Right lobe of liver (tissue), 4 donors: Measurements from ENCODE around the gene C11orf71.

Experiments
- POLR2A ChIP-seq: fragments of 450-650 bp; IDR thresholded peaks from one replicate; pipeline ENCODE4 v1.6.1; 2017; ENCODE audit warnings: antibody characterized with exemption, mild to moderate bottlenecking
- TF ChIP-seq, protein P1 (sequence below), 4 donors: fragments of 200-600 bp in 3 of 4; fragments of 450-650 bp in 1 of 4; IDR thresholded peaks; one replicate each; pipeline versions ENCODE4 v1.5.1 to v1.8.0; 2016 to 2022; ENCODE audit warnings: antibody characterized with exemption in 4 of 4, mild to moderate bottlenecking in 2 of 4
- donor health status: DM: no; HTN: no; CAD: no.
- donor health status: DM: no; HTN: no; CAD: no.
- donor health status: DM: no; HTN: yes; CAD: no.

DNA sequence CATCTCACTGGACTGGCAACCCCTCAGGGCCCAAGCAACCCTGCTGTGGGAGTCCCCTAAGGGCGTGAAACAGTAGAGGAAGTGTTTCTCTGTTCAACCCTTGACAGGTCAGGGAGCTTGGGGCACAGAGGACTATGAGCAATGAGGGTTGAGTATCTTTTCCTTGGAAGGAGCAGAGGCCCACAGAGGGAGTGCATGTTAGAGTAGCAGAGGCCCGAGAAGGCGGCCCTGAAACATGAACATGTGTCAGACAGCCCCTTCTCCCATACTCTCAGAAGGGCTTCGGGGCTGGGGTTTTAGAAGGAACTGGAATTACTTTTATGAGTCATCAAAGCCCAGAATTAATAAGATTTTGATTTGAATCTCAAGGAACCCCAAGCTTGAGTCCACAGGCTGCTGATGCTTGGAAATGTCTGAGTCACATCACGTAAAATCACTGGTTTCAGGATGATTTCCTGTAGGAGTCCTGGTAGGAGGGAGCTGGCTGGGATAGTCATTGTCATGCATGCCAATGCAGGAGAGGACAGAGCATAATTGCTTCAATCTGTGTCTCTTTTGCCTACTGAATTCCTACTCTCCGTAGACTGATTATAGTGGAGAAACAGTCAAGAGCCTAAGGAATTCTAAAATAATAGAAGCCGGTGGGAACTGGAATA is 22.6 kb downstream of the C11orf71 start:
- TF ChIP-seq, protein P1, sequence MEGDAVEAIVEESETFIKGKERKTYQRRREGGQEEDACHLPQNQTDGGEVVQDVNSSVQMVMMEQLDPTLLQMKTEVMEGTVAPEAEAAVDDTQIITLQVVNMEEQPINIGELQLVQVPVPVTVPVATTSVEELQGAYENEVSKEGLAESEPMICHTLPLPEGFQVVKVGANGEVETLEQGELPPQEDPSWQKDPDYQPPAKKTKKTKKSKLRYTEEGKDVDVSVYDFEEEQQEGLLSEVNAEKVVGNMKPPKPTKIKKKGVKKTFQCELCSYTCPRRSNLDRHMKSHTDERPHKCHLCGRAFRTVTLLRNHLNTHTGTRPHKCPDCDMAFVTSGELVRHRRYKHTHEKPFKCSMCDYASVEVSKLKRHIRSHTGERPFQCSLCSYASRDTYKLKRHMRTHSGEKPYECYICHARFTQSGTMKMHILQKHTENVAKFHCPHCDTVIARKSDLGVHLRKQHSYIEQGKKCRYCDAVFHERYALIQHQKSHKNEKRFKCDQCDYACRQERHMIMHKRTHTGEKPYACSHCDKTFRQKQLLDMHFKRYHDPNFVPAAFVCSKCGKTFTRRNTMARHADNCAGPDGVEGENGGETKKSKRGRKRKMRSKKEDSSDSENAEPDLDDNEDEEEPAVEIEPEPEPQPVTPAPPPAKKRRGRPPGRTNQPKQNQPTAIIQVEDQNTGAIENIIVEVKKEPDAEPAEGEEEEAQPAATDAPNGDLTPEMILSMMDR (IDR thresholded peaks at IDR 0.05): no peak
- TF ChIP-seq POLR2A: no peak
